HG03354 (cell line): ENCODE data around the gene GPHN.
"Not testable (repeated sequence)": the region's sequence is repeated elsewhere in the genome, so short reads cannot be mapped to it uniquely, and the experiment has no call there.

Experiments used
- ATAC-seq: cut with Tn5 transposase; IDR thresholded peaks from one replicate; pipeline ENCODE4 v1.9.1; 2021; ENCODE audit warnings: mild to moderate bottlenecking; ENCODE audit not compliant: unreplicated experiment, poor library complexity, severe bottlenecking

GPHN gene

GRCh38 chr14:66645716-66646115 is 137.8 kb downstream of the GPHN start:
- ATAC-seq = no peak

GRCh38 chr14:66649498-66649897 is 141.6 kb downstream of the GPHN start:
- ATAC-seq = peak; percentile 84

- ATAC-seq = no peak
Observed at GRCh38 chr14:66650491-66650911, 142.6 kb downstream of the GPHN start.

- no peak for ATAC-seq
Observed at GRCh38 chr14:66651536-66652220, 143.7 kb downstream of the GPHN start.

- ATAC-seq = no peak
Observed at GRCh38 chr14:66652525-66653106, 144.7 kb downstream of the GPHN start.

GRCh38 chr14:66657780-66658179 is 149.8 kb downstream of the GPHN start:
- no peak for ATAC-seq

- no peak for ATAC-seq
Observed at GRCh38 chr14:66662374-66662773, 154.4 kb downstream of the GPHN start.

GRCh38 chr14:66677780-66678179 is 169.8 kb downstream of the GPHN start:
- no peak for ATAC-seq

- no peak for ATAC-seq
Observed at GRCh38 chr14:66680216-66680615, 172.3 kb downstream of the GPHN start.

- no peak for ATAC-seq
Observed at GRCh38 chr14:66696326-66696725, 188.4 kb downstream of the GPHN start.

GRCh38 chr14:66698503-66698902 is 190.6 kb downstream of the GPHN start:
- ATAC-seq = no peak

- ATAC-seq = no peak
Observed at GRCh38 chr14:66701813-66702212, 193.9 kb downstream of the GPHN start.

- ATAC-seq = no peak
Observed at GRCh38 chr14:66708267-66708666, 200.3 kb downstream of the GPHN start.

GRCh38 chr14:66709291-66709690 is 201.3 kb downstream of the GPHN start:
- ATAC-seq = no peak

- not testable (repeated sequence) for ATAC-seq
Observed at GRCh38 chr14:66714291-66714690, 206.3 kb downstream of the GPHN start.

- not testable (repeated sequence) for ATAC-seq
Observed at GRCh38 chr14:66715313-66715712, 207.4 kb downstream of the GPHN start.

- ATAC-seq = no peak
Observed at GRCh38 chr14:66716227-66716626, 208.3 kb downstream of the GPHN start.

- no peak for ATAC-seq
Observed at GRCh38 chr14:66717561-66718140, 209.7 kb downstream of the GPHN start.

GRCh38 chr14:66724996-66725395 is 217.0 kb downstream of the GPHN start:
- ATAC-seq = no peak

- ATAC-seq = not testable (repeated sequence)
Observed at GRCh38 chr14:66731298-66731697, 223.4 kb downstream of the GPHN start.

- ATAC-seq = no peak
Observed at GRCh38 chr14:66735853-66736252, 227.9 kb downstream of the GPHN start.
